D341Med (cell line): ENCODE measurements around the gene HOXB1.
"Not testable (repeated sequence)": the region's sequence is repeated elsewhere in the genome, so short reads cannot be mapped to it uniquely, and the experiment has no call there.

Source experiments
- DNase-seq: peaks from one replicate; pipeline ENCODE4 v3.0.0; 2012; ENCODE audit warnings: low spot score

The HOXB1 gene

GRCh38 chr17:48543107-48543853 is 12.5 kb upstream of the HOXB1 start:
- DNase-seq: no peak

- DNase-seq: no peak
Measured at GRCh38 chr17:48542698-48543106, 11.9 kb upstream of the HOXB1 start.

GRCh38 chr17:48542114-48542656 is 11.4 kb upstream of the HOXB1 start:
- no peak for DNase-seq

GRCh38 chr17:48541577-48542113 is 10.8 kb upstream of the HOXB1 start:
- no peak for DNase-seq

GRCh38 chr17:48541036-48541576 is 10.3 kb upstream of the HOXB1 start:
- DNase-seq: no peak

- DNase-seq: no peak
Measured at GRCh38 chr17:48540213-48540612, 9.4 kb upstream of the HOXB1 start.

- DNase-seq: no peak
Measured at GRCh38 chr17:48539177-48539576, 8.4 kb upstream of the HOXB1 start.

- peak; percentile 26 for DNase-seq
Measured at GRCh38 chr17:48537316-48537715, 6.5 kb upstream of the HOXB1 start.

- not testable (repeated sequence) for DNase-seq
Measured at GRCh38 chr17:48535793-48536559, 5.2 kb upstream of the HOXB1 start.

GRCh38 chr17:48532261-48532660 is 1.4 kb upstream of the HOXB1 start:
- no peak for DNase-seq

- no peak for DNase-seq
Measured at GRCh38 chr17:48530208-48530886, 464 bp downstream of the HOXB1 start.

- no peak for DNase-seq
Measured at GRCh38 chr17:48529683-48530009, 1.2 kb downstream of the HOXB1 start.

GRCh38 chr17:48528936-48529682 is 1.7 kb downstream of the HOXB1 start:
- peak; percentile 43 for DNase-seq

GRCh38 chr17:48528153-48528935 is 2.5 kb downstream of the HOXB1 start:
- no peak for DNase-seq

- no peak for DNase-seq
Measured at GRCh38 chr17:48527547-48527932, 3.3 kb downstream of the HOXB1 start.

- no peak for DNase-seq
Measured at GRCh38 chr17:48526608-48527546, 3.9 kb downstream of the HOXB1 start.

GRCh38 chr17:48523010-48523409 is 7.8 kb downstream of the HOXB1 start:
- no peak for DNase-seq

GRCh38 chr17:48522031-48522653 is 8.7 kb downstream of the HOXB1 start:
- no peak for DNase-seq

GRCh38 chr17:48520631-48521079 is 10.2 kb downstream of the HOXB1 start:
- no peak for DNase-seq
